Cardiac fibroblast (primary cell): Measurements from ENCODE around the gene CYP46A1.
"Not testable (repeated sequence)": the region's sequence is repeated elsewhere in the genome, so short reads cannot be mapped to it uniquely, and the experiment has no call there.

Experiments used
- DNase-seq, 2 donors: peaks; one replicate each; pipeline versions ENCODE4 v3.0.0 to v3.0.0-alpha.2; 2010; ENCODE audit warnings: low read depth in 2 of 2
- H3K4me3 ChIP-seq, 2 donors: replicated peaks in 1 of 2; 1 replicate in 1 of 2; 2 replicates in 1 of 2; pipeline ENCODE4 v1.5.1; 2011; ENCODE audit warnings: low read depth in 2 of 2, low read length in 2 of 2, mild to moderate bottlenecking in 2 of 2, moderate library complexity in 1 of 2
- CTCF ChIP-seq: IDR thresholded peaks from one replicate; pipeline ENCODE4 v1.5.1; 2011; ENCODE audit warnings: low read depth, mild to moderate bottlenecking, low read length, inconsistent platforms

CYP46A1 gene

DNA sequence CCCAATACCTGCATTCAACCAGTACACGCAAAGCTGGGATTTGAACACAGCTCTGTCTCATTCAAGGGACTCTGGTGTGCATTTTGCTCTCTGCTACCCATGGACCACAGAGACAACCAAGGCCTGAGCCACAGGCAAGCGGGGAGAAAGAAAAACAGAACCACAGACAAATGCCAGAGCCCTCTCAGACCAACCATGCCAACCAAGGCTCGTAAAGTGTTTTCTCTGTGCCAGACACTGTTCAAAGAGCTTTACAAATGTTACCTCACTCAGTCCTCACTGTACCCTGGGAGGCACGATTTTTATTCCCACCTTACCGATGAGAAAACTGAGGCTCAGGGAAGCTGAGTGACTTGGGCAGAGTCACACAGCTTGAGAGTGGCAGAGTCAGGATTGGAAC, 76.7 kb downstream of the CYP46A1 start:
- no peak for DNase-seq
- no peak overlapping the region for H3K4me3 ChIP-seq
- TF ChIP-seq CTCF = no peak

DNA sequence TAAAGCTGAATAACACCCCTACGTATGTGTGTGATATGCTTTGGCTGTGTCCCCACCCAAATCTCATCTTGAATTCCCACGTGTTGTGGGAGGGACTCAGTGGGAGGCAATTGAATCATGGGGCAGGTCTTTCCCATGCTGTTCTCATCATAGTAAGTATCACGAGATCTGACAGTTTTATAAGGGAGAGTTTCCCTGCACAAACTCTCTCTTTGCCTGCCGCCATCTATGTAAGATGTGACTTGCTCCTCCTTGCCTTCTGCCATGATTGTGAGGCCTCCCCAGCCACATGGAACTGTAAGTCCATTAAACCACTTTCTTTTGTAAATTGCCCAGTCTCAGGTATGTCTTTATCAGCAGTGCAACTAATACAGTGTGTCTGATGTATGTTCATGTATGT, 78.8 kb downstream of the CYP46A1 start:
- DNase-seq, H3K4me3 ChIP-seq: not testable (repeated sequence)

DNA sequence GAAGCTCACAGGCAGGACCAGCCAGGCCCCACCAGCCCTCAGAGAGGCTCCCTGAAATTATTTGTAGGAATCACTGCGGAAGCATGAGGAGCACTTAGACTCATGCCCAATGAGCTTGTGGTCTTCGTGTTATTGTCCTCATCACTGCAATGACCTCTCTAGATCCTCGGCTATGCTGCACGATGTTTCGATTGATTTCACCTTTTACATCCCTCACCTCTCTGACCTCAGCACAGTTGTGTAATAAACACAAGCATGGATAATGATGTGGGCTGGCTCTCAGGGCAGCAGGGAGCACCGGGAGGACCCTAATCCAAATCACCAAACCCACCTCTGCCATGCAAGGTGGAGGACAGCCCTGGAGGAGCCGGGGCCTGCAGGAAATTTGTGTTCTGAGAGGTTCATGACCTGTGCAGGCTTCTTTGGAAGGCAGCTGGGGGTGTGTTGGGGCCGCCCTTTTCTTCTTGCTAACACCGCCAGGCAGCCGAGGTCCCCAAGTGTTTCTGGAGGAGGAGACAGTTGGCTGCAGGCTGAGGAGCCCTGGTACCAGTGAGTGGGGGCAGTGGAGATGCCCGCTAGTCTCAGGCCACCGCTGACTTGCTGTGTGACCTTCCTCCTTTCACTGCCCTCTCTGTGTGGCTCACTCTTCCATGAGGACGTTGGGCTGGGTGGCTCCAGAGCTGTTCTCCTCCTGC, 79.6 kb downstream of the CYP46A1 start:
- DNase-seq = no peak
- no peak overlapping the region for H3K4me3 ChIP-seq
- no peak for TF ChIP-seq CTCF

DNA sequence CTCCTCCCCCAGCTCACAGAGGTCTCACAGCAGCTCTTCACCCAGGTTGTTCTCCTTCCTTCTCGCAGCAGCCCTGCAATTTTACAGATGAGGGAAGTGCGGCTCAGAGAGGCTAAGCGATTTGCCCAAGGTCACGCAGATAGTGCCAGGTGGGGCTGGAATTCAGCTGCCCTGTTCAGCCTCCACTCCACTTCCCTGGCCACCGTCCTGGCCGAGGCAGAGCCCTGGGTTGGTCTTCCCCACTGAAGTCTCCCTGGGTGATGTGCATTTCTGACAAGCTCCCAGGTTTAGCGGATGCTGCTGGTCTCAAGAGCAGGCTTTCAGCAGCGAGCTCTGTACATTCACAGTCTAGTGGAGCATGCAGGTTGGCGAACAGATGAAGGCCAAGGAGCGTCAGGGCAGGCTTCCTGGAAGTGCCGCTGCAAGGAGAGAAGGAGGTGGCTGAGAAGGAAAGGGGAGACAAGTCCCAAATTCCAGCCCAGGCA, 80.2 kb downstream of the CYP46A1 start:
- no peak overlapping the region for H3K4me3 ChIP-seq
- TF ChIP-seq CTCF = no peak
- DNase-seq = no peak

- no peak overlapping the region for H3K4me3 ChIP-seq
- TF ChIP-seq CTCF = no peak
- peak in 1 of 2 donors; percentile 76 for DNase-seq
These were observed 84.3 kb downstream of the CYP46A1 start for GRCh38 chr14:99768381-99768780.

DNA sequence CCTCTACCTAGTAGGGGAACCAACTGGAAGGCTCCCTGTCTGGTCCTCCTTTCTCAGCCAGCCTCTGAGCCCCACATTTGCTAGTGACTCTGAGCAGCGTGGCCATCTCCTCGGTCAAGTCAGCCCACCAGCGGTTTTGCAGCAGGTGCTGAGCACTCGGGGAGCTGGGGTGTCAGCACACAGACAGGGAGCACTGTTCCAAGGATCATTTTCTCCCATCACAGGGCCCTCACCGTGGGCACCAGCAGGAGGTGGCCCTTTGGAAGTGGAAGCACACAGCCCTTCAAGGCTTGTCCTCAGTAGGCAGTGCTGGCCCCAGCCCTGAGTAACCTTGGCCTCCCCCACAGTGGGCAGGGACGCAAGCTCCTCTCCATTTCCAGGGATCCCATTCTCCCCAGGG, 85.0 kb downstream of the CYP46A1 start:
- no peak for TF ChIP-seq CTCF
- no peak overlapping the region for H3K4me3 ChIP-seq
- DNase-seq = no peak

GRCh38 chr14:99769799-99770198, 85.7 kb downstream of the CYP46A1 start:
- no peak overlapping the region for H3K4me3 ChIP-seq
- TF ChIP-seq CTCF = no peak
- DNase-seq = no peak
